B cell (primary cell): ENCODE results near the gene EPB41L4B. TPM values are rescaled to one million over a fixed set of nuclear protein-coding genes. Genes with fewer than 3 reads are reported as not detected.
"Not testable (repeated sequence)": the region's sequence is repeated elsewhere in the genome, so short reads cannot be mapped to it uniquely, and the experiment has no call there.

Experiments
- ATAC-seq: fragments of 200-7000 bp; cut with Tn5 transposase; one replicate; pipeline ENCODE4 v1.10.0; 2021; ENCODE audit warnings: low read depth, mild to moderate bottlenecking, moderate number of reproducible peaks, moderate library complexity
- CTCF ChIA-PET: fragments of 350-600 bp; sonication (Branson Sonifier 250); formaldehyde crosslinking; loops from one replicate; lab custom pipeline; 2021; ENCODE audit warnings: antibody characterized with exemption, inconsistent platforms; lab: Charles Lee
- POLR2A ChIA-PET: fragments of 350-600 bp; sonication (Branson Sonifier 250); formaldehyde crosslinking; loops from one replicate; lab custom pipeline; 2021; ENCODE audit warnings: antibody characterized with exemption; lab: Charles Lee
- DNase-seq: peaks from one replicate; pipeline ENCODE4 v3.0.0; 2013
- H2AFZ ChIP-seq: 2 replicates; pipeline ENCODE4 v1.6.1; 2012; ENCODE audit warnings: mild to moderate bottlenecking, low read depth, low read length; ENCODE audit not compliant: insufficient read depth, poor library complexity, severe bottlenecking
- H3K27ac ChIP-seq, 2 donors: 1 replicate in 1 of 2; 2 replicates in 1 of 2; pipeline ENCODE4 v1.5.1; 2012 to 2013; ENCODE audit warnings: low read length in 2 of 2, mild to moderate bottlenecking in 2 of 2, moderate library complexity in 1 of 2
- H3K27me3 ChIP-seq, 4 experiments: fragments of 200-600 bp in 1 of 4; sonication (generic) in 1 of 4; replicated peaks in 1 of 4; 1 replicate in 2 of 4; 2 replicates in 2 of 4; pipeline versions ENCODE4 v1.6.1 to v1.7.0; 2013 to 2016; ENCODE audit warnings: low read length in 3 of 4, mild to moderate bottlenecking in 2 of 4, mixed read lengths in 1 of 4, moderate library complexity in 1 of 4; ENCODE audit not compliant: insufficient read depth in 4 of 4, control insufficient read depth in 3 of 4; ENCODE audit errors: control extremely low read depth in 1 of 4
- H3K36me3 ChIP-seq, 2 experiments: replicated peaks in 1 of 2; 1 replicate in 1 of 2; 2 replicates in 1 of 2; pipeline versions ENCODE4 v1.6.1 to v1.7.1; 2013; ENCODE audit warnings: low read length in 1 of 2; ENCODE audit not compliant: insufficient read depth in 2 of 2, control insufficient read depth in 1 of 2; ENCODE audit errors: control extremely low read depth in 1 of 2, extremely low read depth in 1 of 2
- H3K4me1 ChIP-seq, 2 donors: fragments of 200-600 bp in 1 of 2; sonication (generic) in 1 of 2; 1 replicate in 1 of 2; 2 replicates in 1 of 2; pipeline versions ENCODE4 v1.5.1 to v1.6.1; 2013 to 2017; ENCODE audit warnings: low read length in 2 of 2; ENCODE audit not compliant: control insufficient read depth in 2 of 2, insufficient read depth in 2 of 2
- H3K4me2 ChIP-seq: replicated peaks from 2 replicates; pipeline ENCODE3; 2012; ENCODE audit warnings: mild to moderate bottlenecking, low read depth, low read length; ENCODE audit not compliant: poor library complexity, severe bottlenecking
- H3K4me3 ChIP-seq, 5 experiments: fragments of 200-600 bp in 1 of 5; sonication (generic) in 1 of 5; 1 replicate in 3 of 5; 2 replicates in 2 of 5; pipeline versions ENCODE4 v1.5.1 to v1.7.0; 2011 to 2016; ENCODE audit warnings: low read length in 4 of 5, mild to moderate bottlenecking in 4 of 5, low read depth in 2 of 5, control low read depth in 1 of 5, moderate library complexity in 1 of 5; ENCODE audit not compliant: insufficient read depth in 1 of 5; ENCODE audit errors: control extremely low read depth in 1 of 5, extremely low read depth in 1 of 5
- H3K79me2 ChIP-seq: fragments of 200-600 bp; sonication (generic); one replicate; pipeline ENCODE4 v1.6.0; 2016; ENCODE audit warnings: low read length; ENCODE audit not compliant: control insufficient read depth, insufficient read depth
- H3K9ac ChIP-seq: fragments of 200-600 bp; sonication (generic); 2 replicates; pipeline ENCODE4 v1.6.1; 2017; ENCODE audit warnings: mild to moderate bottlenecking, low read length, moderate library complexity
- H3K9me3 ChIP-seq, 3 donors: one replicate each; pipeline versions ENCODE4 v1.6.1 to v1.7.1; 2013; ENCODE audit warnings: low read length in 2 of 3; ENCODE audit not compliant: control insufficient read depth in 2 of 3, insufficient read depth in 1 of 3; ENCODE audit errors: control extremely low read depth in 1 of 3
- H4K20me1 ChIP-seq: 2 replicates; pipeline ENCODE4 v1.6.0; 2012; ENCODE audit warnings: mild to moderate bottlenecking, low read length; ENCODE audit not compliant: insufficient read depth, control insufficient read depth, poor library complexity, severe bottlenecking
- H3K27ac Mint-ChIP-seq: one replicate; pipeline ENCODE4 v1.8.0; 2021; ENCODE audit warnings: mixed read lengths
- H3K27me3 Mint-ChIP-seq: one replicate; pipeline ENCODE4 v1.8.0; 2021; ENCODE audit warnings: mixed read lengths
- H3K4me1 Mint-ChIP-seq: one replicate; pipeline ENCODE4 v1.8.0; 2021; ENCODE audit warnings: mixed read lengths
- H3K4me3 Mint-ChIP-seq: one replicate; pipeline ENCODE4 v1.8.0; 2021; ENCODE audit warnings: mixed read lengths
- H3K9me3 Mint-ChIP-seq: one replicate; pipeline ENCODE4 v1.8.0; 2022; ENCODE audit warnings: mixed read lengths; ENCODE audit not compliant: insufficient read depth
- CTCF ChIP-seq: fragments of 200-600 bp; IDR thresholded peaks from one replicate; pipeline ENCODE4 v1.8.0; 2022; ENCODE audit warnings: antibody characterized with exemption, mild to moderate bottlenecking
- EZH2 ChIP-seq: IDR thresholded peaks from 2 replicates; pipeline ENCODE4 v1.6.1; 2012; ENCODE audit warnings: borderline replicate concordance, low read depth, mild to moderate bottlenecking, moderate library complexity, low read length; ENCODE audit not compliant: insufficient read depth, poor library complexity, severe bottlenecking
- WGBS: methylation state at CpG from one replicate; pipeline ENCODE4 v1.1.5; 2013; ENCODE audit warnings: missing lambda C conversion rate; ENCODE audit not compliant: insufficient coverage; 5-methylcytosine and 5-hydroxymethylcytosine counted together
- intact Hi-C: fragments of 100-400 bp; cut with micrococcal nuclease; formaldehyde crosslinking; loops from one replicate; pipeline ENCODE4 v1.10.0; 2022
- polyA plus RNA-seq: library from polyadenylated mRNA; depleted of rRNA; stranded (reverse); fragments of >200 nt; gene quantifications from 2 replicates; pipeline ENCODE4 v1.2.3, GENCODE V29; 2012
- total RNA-seq, 2 donors: library from RNA; stranded (reverse); fragments of 120-200 nt in 1 of 2; gene quantifications; 1 replicate in 1 of 2; 2 replicates in 1 of 2; pipeline versions ENCODE4 v1.2.3 to v1.2.4, GENCODE V29; 2013 to 2022

EPB41L4B gene
- total and polyA plus RNA-seq, 2 donors (not counting 1 experiment from before 2014, with no cell fraction given): 2.9 TPM; not detected in 1

GRCh38 chr9:109342878-109343277 lies 22.0 kb upstream of the EPB41L4B start:
- Mint-ChIP-seq H3K9me3 (no peaks in the 10 kb centered on the region), H3K27me3 (peaks cover 13% of the 10 kb centered on the region), H3K4me3 (no peak overlapping the region), H3K4me1 (no peaks in the 10 kb centered on the region), H3K27ac (no peak overlapping the region)
- no peak overlapping the region for H3K9ac ChIP-seq
- H3K27me3 ChIP-seq: no peaks in the 10 kb centered on the region
- H2AFZ ChIP-seq: no peak overlapping the region
- no peaks in the 10 kb centered on the region for H4K20me1 ChIP-seq
- H3K27ac ChIP-seq: no peak overlapping the region
- H3K36me3 ChIP-seq: no peaks in the 10 kb centered on the region
- no peaks in the 10 kb centered on the region for H3K4me1 ChIP-seq
- H3K9me3 ChIP-seq: no peaks in the 10 kb centered on the region
- no peak overlapping the region for H3K4me3 ChIP-seq
- CTCF ChIA-PET: no interaction called here
- no peak for DNase-seq
- no peak overlapping the region for H3K4me2 ChIP-seq
- no peaks in the 10 kb centered on the region for H3K79me2 ChIP-seq
- ATAC-seq: no peak
- POLR2A ChIA-PET: interaction anchor here (0.6 kb wide), 1 partner anchor 554 kb away, joined by 3 read pairs; no protein-coding TSS in a partner anchor
- intact Hi-C loops: no loop called here
- TF ChIP-seq EZH2: no peak
- 90% methylated on average over 4 of the region's 4 CpGs for WGBS

- no peaks in the 10 kb centered on the region for H3K4me1 Mint-ChIP-seq
- intact Hi-C loops: no loop called here
Measured at GRCh38 chr9:109341561-109341960, 20.7 kb upstream of the EPB41L4B start.

GRCh38 chr9:109340979-109341378 lies 20.1 kb upstream of the EPB41L4B start:
- H4K20me1 ChIP-seq, H3K4me1 Mint-ChIP-seq, H3K9me3 Mint-ChIP-seq, H3K27me3 ChIP-seq, H3K4me3 Mint-ChIP-seq, DNase-seq, ATAC-seq, CTCF ChIA-PET, H3K79me2 ChIP-seq, H3K4me3 ChIP-seq, H3K27me3 Mint-ChIP-seq, intact Hi-C loops, H3K27ac Mint-ChIP-seq, POLR2A ChIA-PET, H2AFZ ChIP-seq, H3K27ac ChIP-seq, H3K9ac ChIP-seq, H3K4me2 ChIP-seq, H3K4me1 ChIP-seq, H3K36me3 ChIP-seq, H3K9me3 ChIP-seq: not testable (repeated sequence)
- WGBS: no CpG with 5 or more reads among the region's 7 CpGs

More at GRCh38 chr9:109341561-109341960, 20.7 kb upstream of the EPB41L4B start:
- H3K9me3 ChIP-seq: no peaks in the 10 kb centered on the region
- H3K4me3 ChIP-seq: no peak overlapping the region
- no peaks in the 10 kb centered on the region for H3K36me3 ChIP-seq
- Mint-ChIP-seq H3K27ac (no peak overlapping the region), H3K9me3 (no peaks in the 10 kb centered on the region), H3K4me3 (no peak overlapping the region), H3K27me3 (peaks cover 8% of the 10 kb centered on the region)
- H3K4me2 ChIP-seq: no peak overlapping the region
- POLR2A ChIA-PET: no interaction called here
- TF ChIP-seq CTCF (no peak), EZH2 (no peak)
- CTCF ChIA-PET: no interaction called here
- DNase-seq (no peak), ATAC-seq (no peak)
- H3K27ac ChIP-seq: no peak overlapping the region
- H3K9ac ChIP-seq: no peak overlapping the region
- H3K4me1 ChIP-seq: no peaks in the 10 kb centered on the region
- H3K79me2 ChIP-seq: no peaks in the 10 kb centered on the region
- WGBS: 75% methylated on average over 6 of the region's 6 CpGs
- no peaks in the 10 kb centered on the region for H3K27me3 ChIP-seq
- no peaks in the 10 kb centered on the region for H4K20me1 ChIP-seq
- no peak overlapping the region for H2AFZ ChIP-seq
